NT2/D1 (cell line): ENCODE results near the gene LIN37.

ENCODE experiments used
- DNase-seq: peaks from one replicate; pipeline ENCODE4 v3.0.0-alpha.2; 2011; ENCODE audit warnings: low read depth, low spot score
- H3K27me3 ChIP-seq: 2 replicates; pipeline ENCODE4 v1.6.0; 2011; ENCODE audit warnings: mild to moderate bottlenecking; ENCODE audit not compliant: insufficient read length, insufficient read depth
- H3K36me3 ChIP-seq: 2 replicates; pipeline ENCODE4 v1.6.1; 2011; ENCODE audit warnings: mild to moderate bottlenecking, low read length, mixed read lengths; ENCODE audit not compliant: insufficient read depth, insufficient read length
- H3K4me1 ChIP-seq: 2 replicates; pipeline ENCODE4 v1.5.1; 2011; ENCODE audit not compliant: insufficient read depth, insufficient read length
- H3K4me3 ChIP-seq: 2 replicates; pipeline ENCODE4 v1.5.1; 2011; ENCODE audit warnings: low read depth; ENCODE audit not compliant: insufficient read length
- H3K9ac ChIP-seq: 2 replicates; pipeline ENCODE4 v1.6.0; 2011; ENCODE audit warnings: low read depth; ENCODE audit not compliant: insufficient read length
- H3K9me3 ChIP-seq: 2 replicates; pipeline ENCODE4 v1.5.1; 2011; ENCODE audit warnings: mild to moderate bottlenecking, low read length; ENCODE audit not compliant: insufficient read depth
- SUZ12 ChIP-seq: IDR thresholded peaks from 2 replicates; pipeline ENCODE4 v1.6.1; 2011; ENCODE audit not compliant: insufficient read length, insufficient read depth; ENCODE audit errors: extremely low read depth
- YY1 ChIP-seq: IDR thresholded peaks from 2 replicates; pipeline ENCODE4 v1.6.1; 2011; ENCODE audit not compliant: insufficient read length, insufficient read depth
- ZNF274 ChIP-seq: IDR thresholded peaks from 2 replicates; pipeline ENCODE4 v1.6.1; 2011; ENCODE audit warnings: mild to moderate bottlenecking, low read depth, low read length

LIN37 gene

GRCh38 chr19:35738887-35739229, 9.5 kb upstream of the LIN37 start:
- no peaks in the 10 kb centered on the region for H3K9me3 ChIP-seq
- no peak for TF ChIP-seq SUZ12
- TF ChIP-seq YY1 = no peak
- TF ChIP-seq ZNF274 = no peak
- no peaks in the 10 kb centered on the region for H3K27me3 ChIP-seq
- H3K9ac ChIP-seq = no peak overlapping the region
- DNase-seq = no peak
- H3K4me1 ChIP-seq = peaks cover 6% of the 10 kb centered on the region
- H3K4me3 ChIP-seq = no peak overlapping the region
- H3K36me3 ChIP-seq = peaks cover 65% of the 10 kb centered on the region

DNA sequence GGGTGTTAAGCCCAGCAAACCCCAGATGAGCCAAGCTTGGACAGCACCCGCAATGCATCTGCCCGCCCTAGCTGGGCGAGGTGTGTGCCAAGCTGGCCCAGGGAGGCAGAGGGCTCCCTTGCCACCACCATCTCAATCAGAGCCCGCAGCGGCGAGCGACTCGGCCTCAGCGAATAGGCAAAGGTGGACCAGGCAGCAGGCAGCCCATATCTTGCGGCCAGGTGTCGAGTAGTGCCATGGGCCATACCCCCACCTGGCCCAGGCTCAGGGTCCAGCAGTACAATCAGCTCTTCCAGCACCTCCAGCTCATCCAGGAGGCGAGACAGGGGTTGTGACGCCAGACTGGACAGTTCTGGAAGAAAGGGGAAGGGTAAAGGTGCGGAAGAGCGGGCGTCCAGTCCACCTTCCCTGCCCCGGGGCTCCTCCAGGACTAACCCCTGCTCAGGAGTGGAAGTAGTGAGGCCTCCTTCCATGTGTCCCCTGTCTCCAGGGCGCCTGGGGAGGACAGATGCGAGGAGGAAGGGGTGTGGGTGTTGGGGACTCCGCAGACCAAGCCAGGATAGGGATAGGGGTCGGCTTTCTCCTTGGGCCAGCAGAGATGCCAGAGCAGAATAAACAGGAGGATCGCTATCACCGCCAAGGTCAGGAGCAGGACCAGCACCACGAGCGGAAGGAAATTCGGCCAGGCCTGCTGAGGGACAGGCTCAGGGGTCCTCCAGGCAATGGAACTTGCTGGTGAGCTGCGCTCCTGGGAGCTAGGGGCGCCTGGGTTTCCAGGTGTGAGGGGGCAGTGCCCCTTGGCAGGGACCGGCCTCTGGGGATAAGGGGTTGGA, 8.9 kb upstream of the LIN37 start:
- H3K9me3 ChIP-seq = no peaks in the 10 kb centered on the region
- TF ChIP-seq ZNF274 = no peak
- no peak for TF ChIP-seq YY1
- no peak for TF ChIP-seq SUZ12
- peaks cover 62% of the 10 kb centered on the region for H3K36me3 ChIP-seq
- H3K4me1 ChIP-seq = peaks cover 9% of the 10 kb centered on the region
- DNase-seq = no peak
- H3K9ac ChIP-seq = peak overlapping the region; percentile 68
- no peaks in the 10 kb centered on the region for H3K27me3 ChIP-seq
- peak overlapping the region; percentile 53 for H3K4me3 ChIP-seq

DNA sequence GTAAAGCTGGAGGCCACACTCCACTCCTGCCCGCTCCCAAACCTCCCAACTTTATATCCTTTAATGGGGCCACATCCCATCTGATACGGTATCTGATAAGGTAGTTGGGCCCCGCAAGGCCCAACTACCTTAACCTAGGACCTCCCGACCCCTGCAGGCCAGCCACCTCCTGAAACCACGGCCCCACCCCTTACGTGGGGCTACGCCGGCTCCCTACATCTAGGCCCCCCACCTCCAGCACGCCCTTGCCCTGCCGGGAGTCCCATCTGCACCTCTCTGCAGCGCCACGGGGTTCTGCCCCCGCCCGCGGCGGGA, 8.3 kb upstream of the LIN37 start:
- peak overlapping the region; percentile 53 for H3K4me3 ChIP-seq
- TF ChIP-seq ZNF274 (no peak), YY1 (no peak), SUZ12 (no peak)
- peak overlapping the region; percentile 68 for H3K9ac ChIP-seq
- peaks cover 9% of the 10 kb centered on the region for H3K4me1 ChIP-seq
- no peaks in the 10 kb centered on the region for H3K9me3 ChIP-seq
- no peaks in the 10 kb centered on the region for H3K27me3 ChIP-seq
- no peak for DNase-seq
- H3K36me3 ChIP-seq = peaks cover 56% of the 10 kb centered on the region

- peaks cover 51% of the 10 kb centered on the region for H3K36me3 ChIP-seq
- DNase-seq = peak; percentile 89
- H3K4me3 ChIP-seq = peak overlapping the region; percentile 53
- TF ChIP-seq ZNF274 = no peak
- no peak for TF ChIP-seq SUZ12
- TF ChIP-seq YY1 = no peak
- no peaks in the 10 kb centered on the region for H3K27me3 ChIP-seq
- no peaks in the 10 kb centered on the region for H3K9me3 ChIP-seq
- H3K4me1 ChIP-seq = peaks cover 9% of the 10 kb centered on the region
- H3K9ac ChIP-seq = peak overlapping the region; percentile 74
Observed at GRCh38 chr19:35740423-35741202, 7.8 kb upstream of the LIN37 start.

GRCh38 chr19:35741203-35741515, 7.2 kb upstream of the LIN37 start:
- Histone ChIP-seq H3K9me3 (no peaks in the 10 kb centered on the region), H3K9ac (peak overlapping the region; percentile 74), H3K4me3 (peak overlapping the region; percentile 26), H3K36me3 (peaks cover 48% of the 10 kb centered on the region), H3K4me1 (peaks cover 9% of the 10 kb centered on the region), H3K27me3 (no peaks in the 10 kb centered on the region)
- TF ChIP-seq YY1 = no peak
- no peak for TF ChIP-seq ZNF274
- TF ChIP-seq SUZ12 = no peak
- no peak for DNase-seq

GRCh38 chr19:35742121-35742724, 6.2 kb upstream of the LIN37 start, which contains the start of gene IGFLR1:
IGFLR1 (minus strand) TSS chr19:35742452; CDS start chr19:35741180, 1,272 bp downstream.
- no peak for DNase-seq
- Histone ChIP-seq H3K9ac (peak within 1 kb of the TSS; percentile 74), H3K4me3 (peak within 1 kb of the TSS; percentile 26)

More at GRCh38 chr19:35742121-35742724, 6.2 kb upstream of the LIN37 start, which contains the start of gene IGFLR1:
- Histone ChIP-seq H3K4me1 (peaks cover 9% of the 10 kb centered on the region), H3K27me3 (no peaks in the 10 kb centered on the region), H3K9me3 (no peaks in the 10 kb centered on the region), H3K36me3 (peaks cover 37% of the 10 kb centered on the region)
- TF ChIP-seq ZNF274 (no peak), SUZ12 (no peak), YY1 (no peak)
